ENCODE measurements around the gene GDF11. TPM values are rescaled to one million over a fixed set of nuclear protein-coding genes. Genes with fewer than 3 reads are reported as not detected.

GDF11 gene
- total RNA-seq, 1 donor from 2014 or later = 50.3 TPM

- peaks cover 90% of the 10 kb centered on the region for H3K27me3 Mint-ChIP-seq
- no peaks in the 10 kb centered on the region for H3K9me3 Mint-ChIP-seq (ENCODE audit: low read depth)
- H3K27ac Mint-ChIP-seq = no peak within 1 kb of the TSS
- peak; percentile 71 for DNase-seq (ENCODE audit: low spot score, unreplicated experiment)
- TF ChIP-seq CTCF (IDR thresholded peaks at IDR 0.05; ENCODE audit: unreplicated experiment) = no peak
- H3K4me3 Mint-ChIP-seq (ENCODE audit: low read depth) = peak within 1 kb of the TSS; percentile 73
- H3K4me1 Mint-ChIP-seq (ENCODE audit: low read depth) = peaks cover 14% of the 10 kb centered on the region
- no peaks in the 10 kb centered on the region for H3K36me3 Mint-ChIP-seq (ENCODE audit: insufficient read depth)
These were observed 34.9 kb upstream of the GDF11 start, which contains the start of gene ITGA7 for GRCh38 chr12:55707841-55708694. TSS of gene ITGA7 (minus strand) at chr12:55707904. CDS start at chr12:55707682, 222 bp downstream.

GRCh38 chr12:55708695-55709233 is 34.2 kb upstream of the GDF11 start:
- peak overlapping the region; percentile 73 for H3K4me3 Mint-ChIP-seq (ENCODE audit: low read depth)
- H3K4me1 Mint-ChIP-seq (ENCODE audit: low read depth) = peaks cover 14% of the 10 kb centered on the region
- TF ChIP-seq CTCF (IDR thresholded peaks at IDR 0.05; ENCODE audit: unreplicated experiment) = no peak
- peaks cover 90% of the 10 kb centered on the region for H3K27me3 Mint-ChIP-seq
- H3K9me3 Mint-ChIP-seq (ENCODE audit: low read depth) = no peaks in the 10 kb centered on the region
- DNase-seq (ENCODE audit: low spot score, unreplicated experiment) = no peak
- H3K27ac Mint-ChIP-seq = no peak overlapping the region
- no peaks in the 10 kb centered on the region for H3K36me3 Mint-ChIP-seq (ENCODE audit: insufficient read depth)

GRCh38 chr12:55711786-55712553 is 31.0 kb upstream of the GDF11 start:
- no peak overlapping the region for H3K4me3 Mint-ChIP-seq (ENCODE audit: low read depth)
- H3K27ac Mint-ChIP-seq = no peak overlapping the region
- peaks cover 16% of the 10 kb centered on the region for H3K4me1 Mint-ChIP-seq (ENCODE audit: low read depth)
- H3K9me3 Mint-ChIP-seq (ENCODE audit: low read depth) = no peaks in the 10 kb centered on the region
- TF ChIP-seq CTCF (IDR thresholded peaks at IDR 0.05; ENCODE audit: unreplicated experiment) = no peak
- peaks cover 2% of the 10 kb centered on the region for H3K36me3 Mint-ChIP-seq (ENCODE audit: insufficient read depth)
- no peak for DNase-seq (ENCODE audit: low spot score, unreplicated experiment)
- H3K27me3 Mint-ChIP-seq = peaks cover 60% of the 10 kb centered on the region

GRCh38 chr12:55712700-55713415 is 30.1 kb upstream of the GDF11 start:
- no peak overlapping the region for H3K4me3 Mint-ChIP-seq (ENCODE audit: low read depth)

More at GRCh38 chr12:55712700-55713415, 30.1 kb upstream of the GDF11 start:
- H3K36me3 Mint-ChIP-seq (ENCODE audit: insufficient read depth) = peaks cover 2% of the 10 kb centered on the region
- peaks cover 55% of the 10 kb centered on the region for H3K27me3 Mint-ChIP-seq
- H3K9me3 Mint-ChIP-seq (ENCODE audit: low read depth) = no peaks in the 10 kb centered on the region
- H3K27ac Mint-ChIP-seq = no peak overlapping the region
- no peak for TF ChIP-seq CTCF (IDR thresholded peaks at IDR 0.05; ENCODE audit: unreplicated experiment)
- no peak for DNase-seq (ENCODE audit: low spot score, unreplicated experiment)
- H3K4me1 Mint-ChIP-seq (ENCODE audit: low read depth) = peaks cover 13% of the 10 kb centered on the region

All from progenitor cell of endocrine pancreas (in vitro differentiated cells).